Stimulated activated CD4-positive, alpha-beta T cell treated with anti-CD3 and anti-CD28 coated beads, Interleukin-1b, Interleukin-23, amount 100 ng/mL, for 24 hours (primary cell): ENCODE measurements around the gene BRD1.
A peak's percentile ranks its signal among the peaks of the same experiment; 100 is the strongest.

Experiments used
- DNase-seq, 4 experiments: peaks; one replicate each; pipeline ENCODE4 v3.0.0-alpha.2; 2020; ENCODE audit warnings: low read depth in 4 of 4, low spot score in 1 of 4

Gene BRD1

GRCh38 chr22:49803737-49804375, 23.8 kb downstream of the BRD1 start:
- no peak for DNase-seq

DNA sequence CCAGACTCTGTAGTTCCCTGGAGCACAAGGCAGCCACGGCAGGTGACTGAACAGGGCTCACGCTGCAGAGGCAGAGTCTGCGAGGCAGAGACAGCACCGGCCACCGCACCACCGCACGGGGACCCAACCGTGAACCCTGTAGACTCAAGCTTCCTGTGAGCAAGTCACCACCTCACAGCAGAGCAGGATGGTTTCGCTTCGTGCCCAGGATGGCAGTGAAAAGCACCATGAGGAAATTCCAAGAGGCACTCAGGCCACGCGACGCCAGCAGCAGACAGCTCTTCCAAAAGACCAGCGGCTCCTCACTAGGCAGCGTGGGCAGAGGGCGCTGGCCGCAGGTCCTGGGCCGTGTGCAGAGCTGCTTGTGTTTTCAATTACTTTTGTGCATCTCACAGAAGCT, 24.5 kb downstream of the BRD1 start:
- no peak for DNase-seq

- no peak for DNase-seq
Observed at GRCh38 chr22:49801391-49802060, 26.1 kb downstream of the BRD1 start.

GRCh38 chr22:49800408-49801238, 27.1 kb downstream of the BRD1 start:
- no peak for DNase-seq

- DNase-seq: no peak
Observed at GRCh38 chr22:49799431-49800075, 28.1 kb downstream of the BRD1 start.

DNA sequence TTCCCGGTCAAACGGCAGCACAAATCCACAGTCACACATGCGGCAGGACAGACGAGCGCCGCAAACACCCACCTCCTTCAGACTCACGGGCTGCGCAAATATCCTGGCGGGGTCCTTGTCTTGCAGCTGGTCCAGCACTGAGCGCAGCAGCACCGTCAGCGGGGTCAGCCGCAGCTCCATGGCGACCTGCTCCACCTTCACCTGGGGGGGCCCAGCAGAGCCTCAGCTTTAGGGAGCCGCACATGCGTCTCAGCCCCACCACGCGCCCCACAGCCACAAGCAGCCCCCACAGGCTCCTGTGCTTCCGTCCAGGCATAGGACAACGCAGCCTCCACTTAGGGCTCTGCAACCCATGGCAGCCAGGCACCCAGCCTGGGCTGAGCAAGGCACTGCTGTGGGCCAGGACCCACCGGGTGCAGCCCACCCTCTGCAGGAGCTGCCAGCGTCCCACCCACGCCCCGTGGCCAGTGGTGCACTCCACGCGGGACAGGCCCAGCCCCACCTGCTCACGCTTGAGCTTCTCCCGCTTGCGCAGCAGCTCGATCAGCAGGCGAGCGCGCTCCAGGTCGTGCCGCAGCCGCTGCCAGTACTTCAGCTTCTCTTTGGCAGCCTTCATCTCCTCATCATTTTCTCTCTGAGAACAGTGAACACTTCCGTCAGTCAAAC, 29.1 kb downstream of the BRD1 start:
- DNase-seq: no peak

- DNase-seq: no peak
Observed at GRCh38 chr22:49797706-49798105, 30.0 kb downstream of the BRD1 start.

DNA sequence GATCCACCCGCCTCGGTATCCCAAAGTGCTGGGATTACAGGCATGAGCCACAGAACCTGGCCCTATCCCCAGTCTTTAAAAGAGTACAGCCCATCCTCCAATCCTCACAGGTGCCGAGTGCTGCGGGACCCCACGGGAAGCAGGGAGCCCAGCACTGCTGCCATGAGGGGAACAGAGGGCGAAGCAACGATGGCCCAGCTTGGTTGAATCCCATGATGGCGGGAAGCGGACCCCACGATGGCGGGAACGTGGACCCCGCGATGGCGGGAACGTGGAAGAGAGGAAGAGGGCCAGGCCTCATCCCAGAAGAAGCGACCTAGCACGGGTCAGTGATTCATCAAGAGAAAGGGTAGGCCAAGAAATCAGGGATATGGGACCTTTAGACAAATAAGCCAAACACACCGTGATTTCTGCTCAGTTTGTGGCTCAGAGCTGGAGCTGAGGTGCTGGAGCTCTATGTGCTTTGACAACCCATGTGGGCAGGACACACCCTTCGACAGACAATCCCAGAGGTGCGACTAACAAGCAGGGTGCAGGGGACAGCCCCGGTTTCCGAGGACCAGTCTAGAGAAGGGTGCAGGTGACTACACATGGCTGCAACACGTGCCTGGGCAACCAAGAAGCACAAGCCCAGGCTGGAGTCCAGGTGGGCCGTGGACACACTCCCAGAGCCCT, 30.9 kb downstream of the BRD1 start:
- no peak for DNase-seq

- no peak for DNase-seq
Observed at GRCh38 chr22:49795521-49795920, 32.2 kb downstream of the BRD1 start.

GRCh38 chr22:49793871-49794270, 33.8 kb downstream of the BRD1 start:
- no peak for DNase-seq

DNA sequence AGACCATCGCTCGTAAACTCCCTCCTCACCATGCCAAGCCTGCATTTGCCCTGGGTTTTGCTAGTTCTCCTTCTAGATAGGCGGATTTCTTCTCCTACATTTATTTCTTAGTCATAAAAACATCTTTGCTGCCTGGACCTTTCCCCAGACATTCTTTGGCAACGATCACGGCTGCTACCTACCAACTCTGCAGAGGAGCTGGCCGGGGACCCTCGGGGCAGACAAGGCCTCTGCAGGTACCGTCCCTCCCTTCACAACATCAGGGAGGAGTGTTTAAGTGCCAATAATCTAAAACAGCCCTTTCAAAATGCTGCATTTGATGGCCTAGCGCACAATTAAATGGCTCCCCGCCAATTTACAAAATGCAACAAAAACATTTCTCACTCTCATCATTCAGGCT, 34.4 kb downstream of the BRD1 start:
- DNase-seq: no peak

DNA sequence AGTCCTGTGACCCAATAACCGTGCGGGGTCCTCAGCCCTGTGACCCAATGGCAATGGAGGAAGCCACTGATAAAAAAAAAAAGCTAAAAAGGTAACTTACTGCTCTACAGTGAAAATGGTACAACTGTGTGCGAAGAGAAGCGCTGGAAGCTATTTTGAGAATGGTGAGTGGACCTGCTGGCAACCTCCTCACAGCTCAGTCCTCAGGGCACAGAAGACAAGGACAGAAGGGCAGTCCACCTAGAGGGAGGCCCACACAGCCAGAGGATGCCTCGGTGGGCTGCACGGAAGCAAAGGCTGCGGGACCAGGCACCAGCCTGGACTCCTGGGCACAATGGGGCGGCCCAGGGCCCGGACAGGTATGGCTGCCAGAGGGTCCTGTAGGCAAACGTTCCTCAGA, 35.6 kb downstream of the BRD1 start:
- DNase-seq: no peak

DNA sequence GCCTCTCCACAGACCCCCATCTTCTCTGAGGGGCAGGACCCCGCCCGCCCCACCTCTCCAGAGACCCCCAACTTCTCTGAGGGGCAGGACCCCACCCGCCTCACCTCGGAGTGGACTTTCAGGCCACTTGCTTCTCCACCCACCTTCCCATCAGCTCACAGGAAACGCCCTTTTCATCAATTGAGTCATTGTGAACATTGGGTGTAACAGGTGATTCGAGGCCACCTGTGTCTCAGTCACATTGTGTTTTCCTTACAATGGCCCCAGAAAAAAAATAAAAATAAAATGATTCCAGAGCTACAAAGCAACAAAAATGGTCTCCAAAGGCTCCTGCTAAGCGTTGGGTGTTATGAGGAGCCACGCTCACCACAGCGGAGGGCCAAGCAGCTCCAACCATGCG, 36.0 kb downstream of the BRD1 start:
- DNase-seq: no peak

DNA sequence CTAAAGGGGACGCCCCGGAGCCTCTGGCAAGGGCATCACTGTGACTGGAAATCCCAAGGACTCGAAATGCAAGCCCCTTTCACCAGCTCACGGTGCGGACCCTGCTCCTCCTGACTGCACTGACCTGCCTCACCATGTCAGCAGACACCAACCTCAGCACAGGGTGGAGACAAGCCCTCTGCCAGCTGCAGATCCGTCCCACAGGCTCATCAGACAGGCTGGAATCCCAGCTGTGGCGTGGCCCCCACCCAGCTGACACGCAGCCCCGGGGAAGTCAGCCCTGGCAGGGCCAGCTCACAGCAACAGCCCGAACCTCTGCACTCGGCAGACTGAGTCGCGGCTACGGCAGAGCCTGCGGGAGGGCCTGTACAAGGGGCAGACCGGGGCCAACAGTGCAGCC, 36.8 kb downstream of the BRD1 start:
- no peak for DNase-seq

DNA sequence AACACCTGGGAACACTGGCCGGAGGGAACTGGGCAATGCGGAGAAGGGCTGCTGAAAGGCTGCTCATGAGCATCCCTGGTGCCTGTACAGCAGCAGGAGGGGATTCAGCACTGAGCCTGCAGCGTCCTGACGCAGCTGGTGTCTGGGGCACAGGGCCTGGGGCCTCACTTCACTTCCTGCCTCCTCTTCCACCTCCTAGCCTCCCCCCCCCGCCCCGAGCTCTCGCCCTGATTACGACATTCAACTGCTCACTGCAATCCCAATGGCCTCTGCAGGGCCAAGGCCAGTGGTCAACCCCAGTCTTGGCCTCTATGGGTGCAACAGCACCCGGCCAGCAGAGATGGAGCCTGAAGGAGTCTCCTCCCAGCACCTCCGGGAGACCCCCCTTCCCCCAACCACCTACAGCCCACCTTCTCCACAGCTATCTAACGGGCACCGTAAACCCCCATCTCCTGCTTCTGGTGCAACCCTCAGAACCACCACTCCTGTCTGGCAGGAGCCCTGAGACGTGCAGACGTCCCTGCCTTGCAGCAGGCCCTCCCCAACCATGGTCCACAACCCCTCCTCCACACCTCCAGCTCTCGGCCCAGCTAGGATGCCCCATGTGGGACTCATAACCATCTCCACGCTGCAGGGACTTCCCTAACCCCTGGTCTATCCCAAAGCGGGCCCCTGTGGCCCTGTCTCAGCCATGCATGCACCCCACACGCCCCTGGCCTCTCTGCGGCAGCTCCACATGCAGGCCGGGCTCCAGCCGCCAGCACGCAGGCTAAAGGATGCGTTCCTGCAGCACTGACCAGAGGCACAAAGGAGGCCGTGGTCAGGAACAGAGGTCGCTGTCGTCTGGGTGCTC, 38.2 kb downstream of the BRD1 start:
- peak in 1 of 4 experiments; percentile 11 for DNase-seq

- no peak for DNase-seq
Observed at GRCh38 chr22:49788504-49788903, 39.2 kb downstream of the BRD1 start.

DNA sequence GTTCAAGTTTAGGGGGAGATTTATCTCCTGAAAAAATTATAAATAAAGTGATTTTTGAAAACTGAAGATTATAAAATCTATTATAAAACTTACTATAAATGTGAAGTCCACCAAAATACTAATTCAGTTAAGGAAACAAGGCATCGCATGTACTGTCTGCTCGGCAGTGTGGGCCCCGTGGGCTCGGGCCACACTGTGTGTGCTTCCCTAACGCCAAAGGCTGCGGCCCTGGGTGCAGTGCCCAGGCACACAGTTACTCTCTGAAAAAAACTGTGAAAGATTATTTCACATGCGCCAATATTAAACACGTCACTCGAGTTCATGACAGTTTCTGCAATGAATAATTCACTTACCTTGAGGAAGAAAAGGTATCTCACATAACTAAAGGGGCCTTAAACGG, 39.8 kb downstream of the BRD1 start:
- DNase-seq: no peak

DNA sequence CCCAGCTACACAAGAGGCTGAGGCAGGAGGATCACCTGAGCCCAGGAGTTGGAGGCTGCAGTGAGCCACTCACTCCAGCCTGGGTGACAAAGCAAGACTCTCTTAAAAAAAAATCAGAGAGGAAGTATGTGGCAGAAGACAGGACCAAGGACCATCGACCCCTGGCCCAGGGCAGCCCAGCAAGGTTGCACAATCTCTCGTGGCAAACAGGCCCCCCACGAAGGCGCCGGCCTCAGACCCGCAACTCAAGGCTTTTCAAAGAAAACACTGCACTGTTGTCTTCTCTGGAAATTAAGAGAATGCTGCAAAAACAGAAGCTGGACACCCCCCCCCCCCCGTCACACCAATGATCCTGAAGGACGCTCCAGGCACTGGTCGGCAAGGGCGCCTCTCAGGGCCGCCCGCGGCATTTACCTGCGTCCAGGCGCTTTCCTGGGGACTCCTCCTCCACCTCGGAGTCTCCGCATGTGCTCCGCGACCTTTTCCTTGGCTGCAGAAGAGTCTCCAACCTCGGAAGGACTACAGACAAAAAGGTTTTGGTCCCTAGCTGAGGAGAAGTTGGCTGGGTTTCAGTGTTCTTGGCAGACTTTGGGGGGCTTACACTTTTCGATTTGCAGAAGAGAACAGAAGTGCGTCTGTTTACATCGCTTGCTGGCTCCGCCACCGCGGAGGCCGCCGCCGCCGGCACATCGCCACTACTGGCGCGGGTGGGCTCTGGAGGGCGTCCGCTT, 40.5 kb downstream of the BRD1 start:
- DNase-seq: no peak

DNA sequence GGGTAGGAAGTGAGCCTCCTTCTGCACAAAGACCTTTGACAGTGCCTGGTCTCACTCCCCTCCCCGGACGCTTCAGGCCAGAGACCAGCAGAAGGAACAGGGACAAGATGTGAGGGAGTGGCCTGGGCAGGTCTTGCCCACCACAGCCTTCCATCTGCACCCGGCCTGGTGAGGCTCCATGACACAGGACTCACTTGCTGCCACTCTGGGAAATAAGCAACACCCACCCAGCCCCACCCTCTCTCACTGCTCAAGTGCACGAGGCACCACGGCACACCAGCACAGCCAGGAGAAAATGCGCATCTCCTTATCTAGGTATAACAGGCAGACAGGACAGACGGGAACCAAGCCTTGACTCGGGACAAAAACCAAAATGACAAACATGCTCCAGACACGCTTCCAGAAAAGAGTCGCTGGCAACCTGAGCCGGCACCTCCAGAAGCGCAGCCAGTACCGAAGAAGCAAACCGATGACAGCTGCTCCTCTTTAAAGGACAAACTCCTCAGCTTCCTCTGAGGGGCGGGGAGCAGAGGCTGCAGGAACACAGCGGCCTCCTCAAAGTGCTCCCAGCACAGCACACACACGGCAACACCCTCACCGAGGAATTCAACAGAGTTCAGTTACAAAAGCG, 41.7 kb downstream of the BRD1 start:
- DNase-seq: no peak
